Thoracic aorta (tissue), 2 donors: Measurements from ENCODE around the gene SPATA9. TPM values are rescaled to one million over a fixed set of nuclear protein-coding genes. Genes with fewer than 3 reads are reported as not detected.

ENCODE experiments used
- ATAC-seq: fragments of 150-250 bp; one replicate; pipeline ENCODE4 v1.8.0; 2017; ENCODE audit warnings: low read depth; ENCODE audit not compliant: insufficient number of reproducible peaks, low FRiP score
- DNase-seq: peaks from one replicate; pipeline ENCODE4 v3.0.0-alpha.2; 2020; ENCODE audit warnings: low spot score
- H3K27ac ChIP-seq, 2 donors: fragments of 200-600 bp; sonication (generic); 1 replicate in 1 of 2; 2 replicates in 1 of 2; pipeline ENCODE4 v1.5.1; 2016; ENCODE audit warnings: mild to moderate bottlenecking in 2 of 2, moderate library complexity in 2 of 2
- H3K27me3 ChIP-seq: fragments of 200-600 bp; sonication (generic); replicated peaks from 2 replicates; pipeline ENCODE4 v1.6.0; 2016; ENCODE audit warnings: mild to moderate bottlenecking; ENCODE audit not compliant: insufficient read depth
- H3K36me3 ChIP-seq: fragments of 200-600 bp; sonication (generic); one replicate; pipeline ENCODE4 v1.5.1; 2016
- H3K4me1 ChIP-seq, 2 donors: fragments of 200-600 bp; sonication (generic); 1 replicate in 1 of 2; 2 replicates in 1 of 2; pipeline versions ENCODE4 v1.5.1 to v1.6.0; 2016; ENCODE audit warnings: low read depth in 2 of 2, mild to moderate bottlenecking in 1 of 2; ENCODE audit not compliant: control insufficient read depth in 1 of 2
- H3K4me3 ChIP-seq: fragments of 200-600 bp; sonication (generic); 2 replicates; pipeline ENCODE4 v1.5.1; 2016; ENCODE audit warnings: mild to moderate bottlenecking
- H3K9me3 ChIP-seq: fragments of 200-600 bp; sonication (generic); 2 replicates; pipeline ENCODE4 v1.5.1; 2016
- total RNA-seq, 2 donors: library from RNA; depleted of rRNA; stranded (reverse); fragments of >200 nt; gene quantifications; one replicate each; pipeline versions ENCODE4 v1.1.0 to v1.2.3, GENCODE V29; 2016
- TF ChIP-seq, protein P1 (sequence below): fragments of 200-600 bp; sonication (generic); IDR thresholded peaks from one replicate; pipeline ENCODE4 v1.5.1; 2019; ENCODE audit warnings: antibody characterized with exemption

The SPATA9 gene
- total RNA-seq, 2 donors from 2014 or later, result 0.35 TPM; not detected in 1

GRCh38 chr5:95609711-95610110 is 73.1 kb downstream of the SPATA9 start:
- DNase-seq (no peak), ATAC-seq (no peak)
- Histone ChIP-seq H3K27me3 (no peaks in the 10 kb centered on the region), H3K9me3 (peaks cover 8% of the 10 kb centered on the region), H3K27ac (no peak overlapping the region), H3K4me1 (no peaks in the 10 kb centered on the region), H3K36me3 (no peaks in the 10 kb centered on the region), H3K4me3 (no peak overlapping the region)
- TF ChIP-seq, protein P1, sequence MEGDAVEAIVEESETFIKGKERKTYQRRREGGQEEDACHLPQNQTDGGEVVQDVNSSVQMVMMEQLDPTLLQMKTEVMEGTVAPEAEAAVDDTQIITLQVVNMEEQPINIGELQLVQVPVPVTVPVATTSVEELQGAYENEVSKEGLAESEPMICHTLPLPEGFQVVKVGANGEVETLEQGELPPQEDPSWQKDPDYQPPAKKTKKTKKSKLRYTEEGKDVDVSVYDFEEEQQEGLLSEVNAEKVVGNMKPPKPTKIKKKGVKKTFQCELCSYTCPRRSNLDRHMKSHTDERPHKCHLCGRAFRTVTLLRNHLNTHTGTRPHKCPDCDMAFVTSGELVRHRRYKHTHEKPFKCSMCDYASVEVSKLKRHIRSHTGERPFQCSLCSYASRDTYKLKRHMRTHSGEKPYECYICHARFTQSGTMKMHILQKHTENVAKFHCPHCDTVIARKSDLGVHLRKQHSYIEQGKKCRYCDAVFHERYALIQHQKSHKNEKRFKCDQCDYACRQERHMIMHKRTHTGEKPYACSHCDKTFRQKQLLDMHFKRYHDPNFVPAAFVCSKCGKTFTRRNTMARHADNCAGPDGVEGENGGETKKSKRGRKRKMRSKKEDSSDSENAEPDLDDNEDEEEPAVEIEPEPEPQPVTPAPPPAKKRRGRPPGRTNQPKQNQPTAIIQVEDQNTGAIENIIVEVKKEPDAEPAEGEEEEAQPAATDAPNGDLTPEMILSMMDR, result no peak

Other genes starting within 250 kb of the SPATA9 start
- gene SKIC3, start 128.0 kb downstream of the SPATA9 start, total RNA-seq, result 10 to 100 TPM; 53.2 to 78.0 TPM
- gene ARSK, start 127.9 kb downstream of the SPATA9 start, total RNA-seq, result 1 to 10 TPM; 5.1 to 8.5 TPM
- gene GPR150, start 62.9 kb downstream of the SPATA9 start, total RNA-seq, result 1 to 10 TPM in 1 of 2 donors, not detected in 1; 1.1 TPM
- 10 to 100 TPM in 1 of 2 donors, under 1 TPM in 1; 0.85 to 11.1 TPM for gene RFESD, start 36.2 kb downstream of the SPATA9 start, total RNA-seq
- 10 to 100 TPM; 34.1 to 71.2 TPM for gene RHOBTB3, start 48.3 kb upstream of the SPATA9 start, total RNA-seq
- 100 to 1,000 TPM in 1 of 2 donors, 10 to 100 TPM in 1; 29.2 to 148 TPM for gene GLRX, start 139.7 kb upstream of the SPATA9 start, total RNA-seq